H9 (cell line): Measurements from ENCODE around the gene LITAF. TPM values are rescaled to one million over a fixed set of nuclear protein-coding genes. Genes with fewer than 3 reads are reported as not detected.

Experiments
- DNase-seq: peaks from one replicate; pipeline ENCODE4 v3.0.0-alpha.2; 2017
- H2AFZ ChIP-seq: one replicate; pipeline ENCODE4 v1.6.1; 2013; ENCODE audit warnings: mild to moderate bottlenecking, low read length, control low read depth, moderate library complexity
- H2AK5ac ChIP-seq: 2 replicates; pipeline ENCODE4 v1.6.1; 2013; ENCODE audit warnings: low read length, control low read depth, mixed read lengths; ENCODE audit not compliant: insufficient read length
- H2BK120ac ChIP-seq: one replicate; pipeline ENCODE4 v1.6.1; 2013; ENCODE audit warnings: low read depth, mild to moderate bottlenecking, low read length, control low read depth, inconsistent platforms; ENCODE audit not compliant: poor library complexity, severe bottlenecking
- H2BK12ac ChIP-seq: 2 replicates; pipeline ENCODE4 v1.6.1; 2013; ENCODE audit warnings: low read length, control low read depth, mixed read lengths, low read depth; ENCODE audit not compliant: insufficient read length
- H2BK15ac ChIP-seq: 2 replicates; pipeline ENCODE4 v1.6.1; 2013; ENCODE audit warnings: low read depth, low read length, control low read depth
- H2BK20ac ChIP-seq: one replicate; pipeline ENCODE4 v1.6.1; 2013; ENCODE audit warnings: low read depth, mild to moderate bottlenecking, low read length, control low read depth, inconsistent platforms; ENCODE audit not compliant: poor library complexity, severe bottlenecking
- H2BK5ac ChIP-seq: 2 replicates; pipeline ENCODE4 v1.6.1; 2013; ENCODE audit warnings: low read length, control low read depth, mixed read lengths; ENCODE audit not compliant: insufficient read length
- H3K14ac ChIP-seq: 2 replicates; pipeline ENCODE4 v1.6.1; 2013; ENCODE audit warnings: low read length, control low read depth; ENCODE audit not compliant: insufficient read depth
- H3K18ac ChIP-seq: 2 replicates; pipeline ENCODE4 v1.6.1; 2013; ENCODE audit warnings: low read depth, mild to moderate bottlenecking, mixed read lengths, low read length, control low read depth; ENCODE audit not compliant: insufficient read length
- H3K23ac ChIP-seq: 2 replicates; pipeline ENCODE4 v1.6.1; 2013; ENCODE audit warnings: low read length, control low read depth, mixed read lengths, low read depth; ENCODE audit not compliant: insufficient read length
- H3K23me2 ChIP-seq: 2 replicates; pipeline ENCODE4 v1.6.1; 2013; ENCODE audit warnings: low read depth, mild to moderate bottlenecking, mixed read lengths, low read length, control low read depth; ENCODE audit not compliant: insufficient read length, poor library complexity, severe bottlenecking
- H3K27ac ChIP-seq: 2 replicates; pipeline ENCODE4 v1.5.1; 2013; ENCODE audit warnings: low read length, control low read depth, mixed read lengths, low read depth; ENCODE audit not compliant: insufficient read length
- H3K27me3 ChIP-seq: 2 replicates; pipeline ENCODE4 v1.6.1; 2013; ENCODE audit warnings: low read length, control low read depth, inconsistent platforms; ENCODE audit not compliant: insufficient read depth
- H3K4ac ChIP-seq: 2 replicates; pipeline ENCODE4 v1.6.1; 2013; ENCODE audit warnings: low read depth, mild to moderate bottlenecking, control low read depth, inconsistent platforms, low read length, moderate library complexity
- H3K4me1 ChIP-seq: 2 replicates; pipeline ENCODE4 v1.6.1; 2013; ENCODE audit warnings: low read length, control low read depth, inconsistent platforms; ENCODE audit not compliant: insufficient read depth
- H3K4me2 ChIP-seq: 2 replicates; pipeline ENCODE4 v1.6.1; 2013; ENCODE audit warnings: low read length, control low read depth, mixed read lengths; ENCODE audit not compliant: insufficient read length, insufficient read depth
- H3K56ac ChIP-seq: 2 replicates; pipeline ENCODE4 v1.6.1; 2013; ENCODE audit warnings: low read depth, mild to moderate bottlenecking, mixed read lengths, low read length, control low read depth; ENCODE audit not compliant: insufficient read length
- H3K79me1 ChIP-seq: 2 replicates; pipeline ENCODE4 v1.6.1; 2013; ENCODE audit warnings: low read depth, mild to moderate bottlenecking, moderate library complexity, low read length, control low read depth, inconsistent platforms; ENCODE audit not compliant: insufficient read depth, poor library complexity, severe bottlenecking
- H3K79me2 ChIP-seq: 2 replicates; pipeline ENCODE4 v1.6.1; 2013; ENCODE audit warnings: low read length, control low read depth, inconsistent platforms; ENCODE audit not compliant: insufficient read depth
- H3K9ac ChIP-seq: 2 replicates; pipeline ENCODE4 v1.6.1; 2013; ENCODE audit warnings: low read length, control low read depth, mixed read lengths; ENCODE audit not compliant: insufficient read length; ENCODE audit errors: extremely low read depth
- H3K9me3 ChIP-seq: one replicate; pipeline ENCODE4 v1.6.1; 2013; ENCODE audit warnings: low read depth, low read length, inconsistent platforms; ENCODE audit not compliant: control insufficient read depth
- H3T11ph ChIP-seq: one replicate; pipeline ENCODE4 v1.6.1; 2013; ENCODE audit warnings: mild to moderate bottlenecking, low read length, control low read depth, inconsistent platforms
- H4K20me1 ChIP-seq: one replicate; pipeline ENCODE4 v1.6.1; 2013; ENCODE audit not compliant: control insufficient read depth, insufficient read length, insufficient read depth
- H4K5ac ChIP-seq: 2 replicates; pipeline ENCODE4 v1.6.1; 2013; ENCODE audit warnings: low read depth, mild to moderate bottlenecking, mixed read lengths, low read length, control low read depth; ENCODE audit not compliant: insufficient read length
- H4K8ac ChIP-seq: replicated peaks from 2 replicates; pipeline ENCODE4 v1.6.1; 2013; ENCODE audit warnings: low read length, control low read depth, mixed read lengths, low read depth; ENCODE audit not compliant: insufficient read length
- H4K91ac ChIP-seq: 2 replicates; pipeline ENCODE4 v1.6.1; 2013; ENCODE audit warnings: low read depth, mild to moderate bottlenecking, moderate library complexity, mixed read lengths, low read length, control low read depth; ENCODE audit not compliant: insufficient read length
- H3K27ac Mint-ChIP-seq, 3 experiments: 2 replicates in 2 of 3; 3 replicates in 1 of 3; pipeline ENCODE4 v1.8.0; 2020 to 2021; ENCODE audit warnings: mixed read lengths in 3 of 3, mild to moderate bottlenecking in 1 of 3, moderate library complexity in 1 of 3
- H3K27me3 Mint-ChIP-seq: 2 replicates; pipeline ENCODE4 v1.8.0; 2021; ENCODE audit warnings: low read depth, mild to moderate bottlenecking, moderate library complexity, mixed read lengths
- H3K36me3 Mint-ChIP-seq, 3 experiments: 2 replicates in 2 of 3; 3 replicates in 1 of 3; pipeline ENCODE4 v1.8.0; 2020 to 2021; ENCODE audit warnings: low read depth in 3 of 3, mixed read lengths in 3 of 3; ENCODE audit not compliant: insufficient read depth in 1 of 3
- H3K4me1 Mint-ChIP-seq, 2 experiments: 2 replicates each; pipeline ENCODE4 v1.8.0; 2020; ENCODE audit warnings: mixed read lengths in 2 of 2
- H3K4me3 Mint-ChIP-seq, 2 experiments: 2 replicates in 1 of 2; 3 replicates in 1 of 2; pipeline ENCODE4 v1.8.0; 2020 to 2021; ENCODE audit warnings: mild to moderate bottlenecking in 2 of 2, mixed read lengths in 2 of 2, moderate library complexity in 1 of 2
- H3K9me3 Mint-ChIP-seq, 2 experiments: 2 replicates in 1 of 2; 3 replicates in 1 of 2; pipeline ENCODE4 v1.8.0; 2020; ENCODE audit warnings: mild to moderate bottlenecking in 2 of 2, mixed read lengths in 2 of 2, moderate library complexity in 1 of 2
- WGBS: extraction: QIAGEN DNeasy Blood & Tissue Kit; methylation state at CpG from one replicate; pipeline ENCODE4 v1.1.7; 2013; ENCODE audit warnings: missing lambda C conversion rate, low lambda C conversion rate, mixed read lengths; ENCODE audit not compliant: insufficient read length; ENCODE audit errors: extremely low coverage; 5-methylcytosine and 5-hydroxymethylcytosine counted together
- total RNA-seq: library from RNA; stranded (reverse); gene quantifications from 2 replicates; pipeline ENCODE4 v1.2.1, GENCODE V29; 2021
- TF ChIP-seq, protein P1 (sequence below): fragments of 200-600 bp; sonication (generic); conservative IDR thresholded peaks from 3 replicates; pipeline ENCODE4 v1.8.0; 2021; ENCODE audit warnings: antibody characterized with exemption, mild to moderate bottlenecking

Gene LITAF
- total RNA-seq, 1 experiment from 2014 or later, result 249 TPM

DNA sequence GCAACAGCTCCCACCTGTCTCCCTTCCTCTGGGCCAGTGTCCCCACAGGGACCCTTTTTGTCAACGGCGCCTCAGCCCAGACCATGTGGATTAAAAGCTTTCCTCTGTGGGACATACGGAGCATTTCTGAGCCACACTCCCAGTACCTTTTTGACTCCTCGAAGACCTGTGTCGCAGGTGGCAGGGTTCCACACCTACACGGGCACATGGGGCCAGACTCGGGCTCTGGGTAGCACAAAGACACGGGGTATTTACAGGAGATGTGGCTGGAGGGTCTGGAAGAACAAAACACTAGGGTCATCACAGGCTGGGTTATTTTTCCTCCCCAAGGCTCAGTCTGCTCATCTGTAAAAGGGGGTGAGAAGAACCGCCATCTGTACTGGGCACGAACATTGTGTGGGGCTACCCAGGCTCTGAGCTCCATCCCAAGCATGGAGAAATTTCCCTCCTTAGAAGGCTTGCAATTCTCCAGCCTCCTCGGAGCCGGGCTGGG lies 49.0 kb upstream of the LITAF start:
- peaks cover 3% of the 10 kb centered on the region for H3K23me2 ChIP-seq
- H3K27me3 ChIP-seq, result no peaks in the 10 kb centered on the region
- H2BK15ac ChIP-seq, result no peak overlapping the region
- H3K79me1 ChIP-seq, result no peaks in the 10 kb centered on the region
- peak overlapping the region; percentile 57 to 69 for H3K4me3 Mint-ChIP-seq
- peak overlapping the region; percentile 87 for H3K27ac ChIP-seq
- peaks cover 6% of the 10 kb centered on the region for H3K27me3 Mint-ChIP-seq
- H4K8ac ChIP-seq, result no peak overlapping the region
- TF ChIP-seq, protein P1, sequence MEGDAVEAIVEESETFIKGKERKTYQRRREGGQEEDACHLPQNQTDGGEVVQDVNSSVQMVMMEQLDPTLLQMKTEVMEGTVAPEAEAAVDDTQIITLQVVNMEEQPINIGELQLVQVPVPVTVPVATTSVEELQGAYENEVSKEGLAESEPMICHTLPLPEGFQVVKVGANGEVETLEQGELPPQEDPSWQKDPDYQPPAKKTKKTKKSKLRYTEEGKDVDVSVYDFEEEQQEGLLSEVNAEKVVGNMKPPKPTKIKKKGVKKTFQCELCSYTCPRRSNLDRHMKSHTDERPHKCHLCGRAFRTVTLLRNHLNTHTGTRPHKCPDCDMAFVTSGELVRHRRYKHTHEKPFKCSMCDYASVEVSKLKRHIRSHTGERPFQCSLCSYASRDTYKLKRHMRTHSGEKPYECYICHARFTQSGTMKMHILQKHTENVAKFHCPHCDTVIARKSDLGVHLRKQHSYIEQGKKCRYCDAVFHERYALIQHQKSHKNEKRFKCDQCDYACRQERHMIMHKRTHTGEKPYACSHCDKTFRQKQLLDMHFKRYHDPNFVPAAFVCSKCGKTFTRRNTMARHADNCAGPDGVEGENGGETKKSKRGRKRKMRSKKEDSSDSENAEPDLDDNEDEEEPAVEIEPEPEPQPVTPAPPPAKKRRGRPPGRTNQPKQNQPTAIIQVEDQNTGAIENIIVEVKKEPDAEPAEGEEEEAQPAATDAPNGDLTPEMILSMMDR, result no peak
- H3T11ph ChIP-seq, result peak overlapping the region; percentile 39
- peak overlapping the region; percentile 51 for H3K9ac ChIP-seq
- no peak overlapping the region for H2BK12ac ChIP-seq
- H4K20me1 ChIP-seq, result no peaks in the 10 kb centered on the region
- peaks cover 8% of the 10 kb centered on the region; the same call in 1 of the 2 replicates for H3K4me1 ChIP-seq
- peak overlapping the region; percentile 74 for H3K18ac ChIP-seq
- H2BK5ac ChIP-seq, result peak overlapping the region; percentile 31
- peak overlapping the region; percentile 35; the same call in 1 of the 2 replicates for H3K4ac ChIP-seq
- H2BK120ac ChIP-seq, result no peak overlapping the region
- H3K4me2 ChIP-seq, result peak overlapping the region; percentile 58
- H3K23ac ChIP-seq, result no peak overlapping the region
- no peak overlapping the region for H2AK5ac ChIP-seq
- no peak overlapping the region for H2BK20ac ChIP-seq
- no peaks in the 10 kb centered on the region; a peak in 1 of 5 replicates for H3K9me3 Mint-ChIP-seq
- H3K14ac ChIP-seq, result peak overlapping the region; percentile 91; the same call in 1 of the 2 replicates
- no peaks in the 10 kb centered on the region for H3K36me3 Mint-ChIP-seq
- peak overlapping the region; percentile 8 for H4K5ac ChIP-seq
- no peaks in the 10 kb centered on the region for H3K9me3 ChIP-seq
- H2AFZ ChIP-seq, result no peak overlapping the region
- WGBS, result no CpG with 5 or more reads among the region's 12 CpGs
- peak overlapping the region; percentile 71 to 99 (median 98); a peak in 5 of 7 replicates for H3K27ac Mint-ChIP-seq
- H4K91ac ChIP-seq, result peak overlapping the region; percentile 4
- peaks cover 28 to 44% of the 10 kb centered on the region in 2 experiments for H3K4me1 Mint-ChIP-seq
- no peak for DNase-seq
- no peak overlapping the region for H3K56ac ChIP-seq
- no peaks in the 10 kb centered on the region for H3K79me2 ChIP-seq
